DMS 273 treated with DMSO at 0.1 percent for 48 hours (cell line): Measurements from ENCODE around the gene CAPZA1.

Experiments used
- DNase-seq: peaks from one replicate; lab custom pipeline; 2025; lab: John Stamatoyannopoulos, UW

The CAPZA1 gene

DNA sequence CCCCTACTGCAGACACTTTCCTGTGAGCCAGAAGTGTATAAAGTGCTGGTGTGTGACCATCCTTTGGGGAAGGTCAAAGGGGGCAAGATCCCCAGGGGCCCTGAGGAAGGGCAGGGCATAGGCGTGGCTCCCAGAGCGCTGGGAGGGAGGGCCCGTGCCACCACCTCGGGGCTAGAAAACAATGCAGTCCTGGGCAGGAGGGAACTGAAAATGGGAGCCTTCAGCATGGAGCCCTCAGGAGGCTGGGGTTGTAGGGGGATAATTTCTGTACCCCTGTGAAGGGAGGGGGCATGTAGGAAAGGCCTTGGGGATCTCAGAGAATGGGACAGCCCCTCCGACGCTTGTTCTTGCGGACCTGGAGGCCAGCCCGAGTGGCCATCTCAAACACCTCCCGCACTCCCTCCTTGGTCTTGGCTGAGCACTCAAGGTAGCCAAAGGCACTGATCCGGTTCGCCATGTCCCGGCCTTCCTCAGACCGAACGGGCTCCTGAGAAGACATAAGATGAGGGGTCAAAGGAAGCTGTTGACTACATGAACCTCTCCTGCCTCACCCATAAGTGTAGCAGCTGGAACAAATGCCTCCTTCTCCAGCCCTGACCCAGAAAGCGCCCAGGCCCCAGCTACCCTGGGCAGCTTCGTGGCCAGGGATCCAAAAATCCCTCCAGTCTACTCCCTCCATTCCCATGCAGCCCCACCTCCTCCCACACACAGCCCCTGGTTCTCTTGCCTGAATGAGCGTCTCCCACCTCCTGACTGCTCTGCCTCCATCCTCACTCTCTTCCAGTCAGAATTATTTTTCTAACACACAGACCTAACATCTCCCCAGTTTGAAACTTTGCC lies 81.8 kb downstream of the CAPZA1 start:
- DNase-seq = no peak

GRCh38 chr1:112702067-112702395 lies 82.4 kb downstream of the CAPZA1 start:
- DNase-seq = no peak

GRCh38 chr1:112702420-112703261 lies 83.0 kb downstream of the CAPZA1 start:
- DNase-seq = no peak

DNA sequence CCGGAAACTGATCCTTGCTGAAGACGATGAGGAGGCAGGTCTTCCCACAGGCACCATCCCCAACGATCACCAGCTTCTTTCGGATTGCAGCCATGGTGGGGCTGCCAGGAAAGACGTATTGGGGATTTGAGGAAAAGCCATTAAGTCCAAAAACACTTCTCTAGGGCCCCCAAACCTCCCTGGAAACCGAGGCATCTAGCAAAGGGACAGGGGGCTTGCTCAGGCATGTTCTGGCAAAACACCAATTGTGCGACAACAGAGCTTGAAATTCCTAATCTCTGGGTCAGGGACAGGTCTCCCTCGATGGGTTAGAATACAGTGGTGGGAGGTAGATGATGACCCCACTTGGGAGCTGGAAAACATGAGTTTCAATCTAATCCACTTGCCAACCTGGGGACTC lies 84.1 kb downstream of the CAPZA1 start:
- DNase-seq = no peak

GRCh38 chr1:112704391-112704933 lies 84.8 kb downstream of the CAPZA1 start:
- no peak for DNase-seq

DNA sequence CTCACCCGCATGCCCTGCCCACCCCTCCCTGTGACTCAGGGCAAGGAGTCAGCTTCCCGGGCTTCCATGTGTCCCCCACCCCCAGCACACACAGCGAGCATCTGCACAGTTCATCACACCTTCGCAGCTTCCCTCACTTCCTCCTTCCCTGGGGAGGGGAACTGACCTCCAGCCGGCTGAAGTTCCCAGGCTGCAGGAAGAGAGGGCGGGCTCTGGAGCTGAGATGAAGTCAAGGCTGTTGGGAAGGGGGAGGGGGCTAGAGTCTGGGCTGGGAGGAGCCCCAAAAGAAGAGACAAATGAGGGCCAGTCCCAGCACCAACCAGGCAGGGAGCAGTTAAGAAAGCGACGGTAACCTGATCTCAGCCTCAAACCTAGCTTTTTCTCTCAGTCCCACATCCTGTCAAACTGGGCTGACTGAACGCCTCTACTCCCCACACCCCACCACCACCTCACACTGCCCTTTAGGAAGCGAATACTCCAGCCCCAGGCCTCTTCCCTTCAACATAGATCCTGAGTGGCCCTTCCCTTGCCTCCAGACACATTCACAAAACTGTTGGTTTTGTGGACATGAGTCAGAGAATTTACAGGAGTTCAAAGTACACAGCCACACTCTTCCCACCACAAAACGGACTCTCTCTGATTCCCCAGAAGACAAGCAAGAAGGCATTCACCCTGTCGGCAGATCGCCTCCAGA lies 85.4 kb downstream of the CAPZA1 start:
- DNase-seq = peak; percentile 93

GRCh38 chr1:112706505-112707220 lies 87.0 kb downstream of the CAPZA1 start, which contains the start of gene RHOC:
RHOC (minus strand) TSS chr1:112707127; CDS start chr1:112703799, 3,328 bp downstream.
- no peak for DNase-seq

GRCh38 chr1:112707221-112708001 lies 87.8 kb downstream of the CAPZA1 start:
- DNase-seq = peak; percentile 47

DNA sequence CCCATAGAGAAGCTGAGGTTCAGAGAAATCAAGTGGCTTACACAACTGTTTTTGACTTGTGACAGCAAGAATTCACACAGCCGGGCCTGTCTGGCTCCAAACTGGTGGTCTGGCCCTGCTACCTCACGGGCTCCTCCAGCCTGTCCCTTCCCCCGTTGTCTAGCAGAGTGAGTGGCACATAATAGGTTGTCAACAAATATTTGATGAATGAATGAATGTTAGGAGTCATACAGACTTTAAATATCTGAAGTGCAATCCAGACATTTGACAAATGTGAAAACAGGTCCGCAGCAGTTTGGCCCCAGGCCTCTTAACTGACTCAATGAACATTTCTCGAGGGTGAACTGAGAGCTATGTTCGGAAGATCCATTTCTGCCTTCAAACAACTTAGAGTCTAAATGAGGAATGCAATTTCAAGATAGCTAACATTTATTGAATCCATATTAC lies 88.4 kb downstream of the CAPZA1 start:
- no peak for DNase-seq

DNA sequence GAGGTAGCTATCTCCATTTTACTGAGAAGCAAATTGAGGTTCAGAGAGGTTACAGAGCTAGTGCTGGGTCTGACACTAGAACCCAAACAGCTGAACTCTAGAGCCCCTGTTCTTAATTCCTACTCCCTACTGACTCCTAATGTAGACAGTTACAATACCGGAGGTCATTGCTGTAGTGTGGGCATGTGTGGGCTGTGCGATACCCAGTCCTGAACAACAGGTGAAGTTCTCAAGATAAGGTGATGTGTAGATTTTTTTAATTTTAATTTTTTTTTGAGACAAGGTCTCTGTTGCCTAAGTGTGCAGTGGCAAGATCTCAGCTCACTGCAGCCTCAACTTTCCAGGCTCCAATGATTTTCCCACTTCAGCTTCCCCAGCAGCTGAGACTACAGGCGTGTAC lies 88.9 kb downstream of the CAPZA1 start:
- no peak for DNase-seq

DNA sequence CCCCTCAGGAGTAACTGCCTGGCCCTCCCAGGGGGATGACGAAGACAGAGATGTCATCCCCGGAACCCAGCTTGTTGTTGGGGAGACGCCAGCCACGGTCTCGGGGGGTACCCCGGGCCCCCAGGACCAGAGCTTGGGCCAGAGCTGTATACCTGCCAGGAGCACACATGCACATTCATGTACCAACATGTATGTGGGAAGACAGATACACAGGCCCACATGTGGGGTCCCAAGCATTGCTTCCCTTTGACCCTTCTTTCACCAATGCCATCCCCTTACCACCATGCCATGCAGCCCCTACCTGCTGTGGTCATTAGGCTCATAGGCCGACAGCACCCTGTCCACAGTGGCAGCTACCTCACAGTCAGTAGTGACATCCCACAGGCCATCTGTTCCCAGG lies 90.5 kb downstream of the CAPZA1 start:
- DNase-seq = no peak

GRCh38 chr1:112710586-112710985 lies 91.0 kb downstream of the CAPZA1 start:
- DNase-seq = no peak

- no peak for DNase-seq
These were observed 91.4 kb downstream of the CAPZA1 start for GRCh38 chr1:112711041-112711440.

DNA sequence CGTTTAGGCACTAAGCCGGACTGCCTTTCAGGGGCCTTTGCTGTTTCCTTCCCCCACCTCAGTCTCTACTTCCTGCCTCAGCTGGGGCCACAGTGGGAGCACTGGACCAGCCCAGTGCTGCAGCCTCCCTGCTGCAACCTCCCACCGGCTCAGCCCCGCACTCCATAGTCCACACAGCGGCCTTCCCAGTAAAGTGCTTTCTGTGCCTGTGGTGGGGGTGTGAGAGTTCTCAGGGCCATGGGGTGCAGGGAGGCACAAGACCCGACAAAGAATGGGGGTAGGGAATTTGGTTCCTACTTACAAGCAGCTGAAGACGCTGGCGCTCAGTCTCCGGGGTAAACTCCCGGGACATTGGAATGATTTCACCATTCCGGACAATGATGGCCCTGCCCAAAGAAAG lies 92.0 kb downstream of the CAPZA1 start:
- DNase-seq = no peak

DNA sequence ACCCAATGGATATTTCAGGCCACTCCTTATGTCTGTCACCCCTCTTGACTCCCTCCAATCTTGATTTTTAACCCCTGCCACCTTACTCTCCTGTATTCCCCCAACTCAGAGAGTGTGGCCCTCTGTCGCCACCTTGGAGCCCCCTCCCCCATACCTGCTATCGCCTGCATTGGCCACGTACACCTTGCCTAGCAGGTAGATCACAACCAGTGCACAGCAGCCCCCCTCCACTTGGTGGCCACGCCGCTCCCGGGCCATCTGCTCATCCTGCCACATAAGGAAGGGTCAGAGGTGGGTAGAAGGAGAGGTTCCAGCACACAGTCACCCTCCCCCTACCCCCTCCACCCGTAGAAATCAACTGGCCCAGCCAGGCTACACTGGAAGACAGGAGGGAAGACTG lies 92.6 kb downstream of the CAPZA1 start:
- no peak for DNase-seq

GRCh38 chr1:112712701-112713128 lies 93.1 kb downstream of the CAPZA1 start:
- no peak for DNase-seq

- no peak for DNase-seq
These were observed 94.1 kb downstream of the CAPZA1 start for GRCh38 chr1:112713466-112714312.

- no peak for DNase-seq
These were observed 95.0 kb downstream of the CAPZA1 start for GRCh38 chr1:112714313-112715263.
